GM21825 (cell line): Measurements from ENCODE around the gene METTL24.

ENCODE experiments used
- ATAC-seq: cut with Tn5 transposase; IDR thresholded peaks from one replicate; pipeline ENCODE4 v1.9.1; 2021; ENCODE audit warnings: mild to moderate bottlenecking, moderate library complexity; ENCODE audit not compliant: unreplicated experiment

METTL24 gene

DNA sequence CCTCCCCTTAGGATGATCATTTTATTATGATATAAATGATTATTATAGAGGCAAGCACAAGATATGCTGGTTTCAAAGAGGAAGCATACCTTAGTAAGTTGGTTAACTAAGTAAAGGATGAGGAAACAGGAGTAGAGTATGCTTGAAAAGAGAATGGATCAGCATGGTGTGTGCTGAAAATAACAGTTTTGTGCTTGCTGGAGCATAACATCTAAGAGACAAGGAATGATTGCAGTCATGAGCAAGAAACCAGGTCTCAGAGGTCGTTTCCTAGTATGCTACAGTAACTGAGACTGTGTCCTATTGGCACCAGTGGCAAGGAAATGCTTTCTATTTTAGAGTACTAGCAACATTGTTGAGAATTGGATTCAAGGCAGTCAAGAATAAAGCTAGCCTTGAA is 143.8 kb downstream of the METTL24 start:
- no peak for ATAC-seq

- ATAC-seq: no peak
Observed at GRCh38 chr6:110211753-110212152, 146.4 kb downstream of the METTL24 start.

DNA sequence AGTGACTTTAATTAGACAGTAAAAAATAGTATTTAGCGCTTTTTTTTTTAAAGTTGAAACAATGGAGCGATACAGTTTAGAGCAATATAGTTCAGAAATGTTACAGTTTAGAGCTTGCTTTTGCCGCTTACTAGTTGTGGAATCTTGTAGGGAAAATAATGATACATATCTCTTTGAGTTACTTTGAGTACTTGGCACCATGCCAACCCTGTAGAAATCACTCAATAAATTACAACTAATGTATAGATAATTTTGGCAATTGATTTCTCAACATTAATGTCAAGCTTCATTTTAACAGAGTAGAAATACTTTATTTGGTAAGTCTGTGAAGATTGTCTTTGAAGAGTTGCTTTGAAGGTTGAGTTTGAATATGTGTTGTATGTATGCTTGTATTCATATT is 150.5 kb downstream of the METTL24 start:
- no peak for ATAC-seq

DNA sequence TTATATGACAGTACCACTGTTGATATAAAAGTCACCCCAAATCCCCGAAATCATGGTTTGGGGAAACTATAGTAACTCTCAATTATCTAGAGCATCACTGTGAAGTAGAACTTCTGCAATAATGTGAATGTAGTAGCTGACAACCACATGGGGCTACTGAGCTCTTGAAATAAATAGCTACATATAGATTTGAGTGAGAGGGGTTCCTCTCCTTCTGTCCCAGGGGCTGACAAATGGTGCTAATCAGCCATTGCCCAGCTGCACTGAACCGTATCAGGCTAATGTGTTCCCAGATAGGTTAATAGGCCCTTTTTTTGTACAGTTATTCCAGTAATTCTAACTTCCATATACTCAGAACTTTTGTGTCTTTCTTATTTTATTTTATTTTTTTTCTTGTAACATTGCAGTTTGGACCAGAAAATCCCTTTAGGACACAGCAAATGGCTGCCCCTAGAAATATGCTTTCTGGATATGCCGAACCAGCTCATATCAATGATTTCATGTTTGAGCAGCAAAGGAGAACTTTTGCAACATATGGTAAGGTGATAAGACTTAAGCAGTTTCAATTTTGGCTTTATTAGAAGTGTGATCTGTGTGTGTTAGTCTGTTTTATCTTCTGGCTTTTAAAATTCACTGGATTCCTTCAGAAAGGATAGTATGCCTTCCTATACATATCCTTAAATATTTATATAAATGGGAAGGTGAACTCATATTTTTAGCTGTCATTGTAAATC is 156.8 kb downstream of the METTL24 start:
- no peak for ATAC-seq

DNA sequence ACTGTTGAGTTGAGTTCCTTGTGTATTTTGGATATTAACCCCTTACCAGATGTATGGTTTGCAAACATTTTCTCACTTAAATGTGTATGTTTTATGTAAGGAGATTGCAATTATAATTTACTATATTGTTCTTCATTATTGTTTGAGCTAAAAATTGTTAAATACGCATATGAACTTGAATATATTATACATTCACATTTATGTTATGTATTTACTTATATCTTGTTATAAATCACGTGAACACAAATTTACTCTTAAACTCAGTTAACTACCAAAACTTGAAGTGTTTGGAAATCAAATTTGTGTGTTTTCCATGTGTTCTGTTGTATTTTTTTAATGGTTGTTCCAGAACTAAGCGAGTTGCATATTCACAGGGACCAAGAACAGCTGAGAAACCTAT is 159.6 kb downstream of the METTL24 start:
- no peak for ATAC-seq

GRCh38 chr6:110196874-110197273 is 161.3 kb downstream of the METTL24 start:
- no peak for ATAC-seq

GRCh38 chr6:110195639-110196038 is 162.5 kb downstream of the METTL24 start:
- no peak for ATAC-seq
